BE2C (cell line): ENCODE results near the gene PRPS1L1. TPM values are rescaled to one million over a fixed set of nuclear protein-coding genes. Genes with fewer than 3 reads are reported as not detected.

Source experiments
- DNase-seq: peaks from one replicate; pipeline ENCODE4 v3.0.0-alpha.2; 2020
- H3K27me3 ChIP-seq: fragments of 250-450 bp; sonication (Bioruptor Pico); 2 replicates; pipeline ENCODE4 v1.5.1; 2020; ENCODE audit warnings: mild to moderate bottlenecking
- H3K36me3 ChIP-seq: fragments of 250-450 bp; sonication (Bioruptor Pico); 2 replicates; pipeline ENCODE4 v1.5.1; 2020; ENCODE audit warnings: mild to moderate bottlenecking
- H3K4me1 ChIP-seq: fragments of 250-450 bp; sonication (Bioruptor Pico); 2 replicates; pipeline ENCODE4 v1.5.1; 2020
- H3K4me3 ChIP-seq: 2 replicates; pipeline ENCODE4 v1.5.1; 2011; ENCODE audit warnings: low read depth, low read length
- H3K9me3 ChIP-seq: fragments of 250-450 bp; sonication (Bioruptor Pico); 2 replicates; pipeline ENCODE4 v1.5.1; 2020
- CTCF ChIP-seq: IDR thresholded peaks from 2 replicates; pipeline ENCODE4 v1.5.1; 2012; ENCODE audit warnings: mild to moderate bottlenecking, low read depth, low read length
- polyA plus RNA-seq: library from polyadenylated mRNA; unstranded; fragments of >200 nt; gene quantifications from one replicate; pipeline ENCODE4 v1.2.1, GENCODE V29; 2012; ENCODE audit warnings: low read depth, missing spikeins; ENCODE audit not compliant: insufficient read length, insufficient read depth

Gene PRPS1L1
- not detected for polyA plus RNA-seq

- peaks cover 4% of the 10 kb centered on the region; the same call in 1 of the 2 replicates for H3K27me3 ChIP-seq
- H3K9me3 ChIP-seq = no peaks in the 10 kb centered on the region
- H3K36me3 ChIP-seq = no peaks in the 10 kb centered on the region
- no peak for TF ChIP-seq CTCF
- no peak for DNase-seq
- no peaks in the 10 kb centered on the region for H3K4me1 ChIP-seq
- H3K4me3 ChIP-seq = no peak within 1 kb of the TSS
Observed at GRCh38 chr7:18027628-18028027, at the start of gene PRPS1L1. Gene PRPS1L1 (minus strand): TSS chr7:18027846.

GRCh38 chr7:18076461-18076860 lies 48.8 kb upstream of the PRPS1L1 start:
- Histone ChIP-seq H3K4me1 (no peaks in the 10 kb centered on the region), H3K36me3 (no peaks in the 10 kb centered on the region; the same call in 1 of the 2 replicates), H3K9me3 (no peaks in the 10 kb centered on the region), H3K4me3 (no peak overlapping the region), H3K27me3 (no peaks in the 10 kb centered on the region)
- TF ChIP-seq CTCF = no peak
- no peak for DNase-seq

GRCh38 chr7:18068745-18069144 lies 41.1 kb upstream of the PRPS1L1 start:
- Histone ChIP-seq H3K36me3 (no peaks in the 10 kb centered on the region), H3K4me1 (no peaks in the 10 kb centered on the region), H3K9me3 (no peaks in the 10 kb centered on the region), H3K4me3 (no peak overlapping the region), H3K27me3 (no peaks in the 10 kb centered on the region)
- no peak for DNase-seq
- no peak for TF ChIP-seq CTCF

- peak; percentile 52 for DNase-seq
Observed at GRCh38 chr7:18064242-18064838, 36.7 kb upstream of the PRPS1L1 start.

GRCh38 chr7:18063149-18063901 lies 35.7 kb upstream of the PRPS1L1 start:
- Histone ChIP-seq H3K27me3 (no peaks in the 10 kb centered on the region), H3K4me3 (no peak overlapping the region), H3K9me3 (no peaks in the 10 kb centered on the region), H3K36me3 (no peaks in the 10 kb centered on the region), H3K4me1 (no peaks in the 10 kb centered on the region)
- no peak for TF ChIP-seq CTCF
- DNase-seq = no peak

More at GRCh38 chr7:18064242-18064838, 36.7 kb upstream of the PRPS1L1 start:
- H3K36me3 ChIP-seq = no peaks in the 10 kb centered on the region
- peak; percentile 85 for TF ChIP-seq CTCF
- no peaks in the 10 kb centered on the region for H3K27me3 ChIP-seq
- H3K4me1 ChIP-seq = no peaks in the 10 kb centered on the region
- H3K4me3 ChIP-seq = no peak overlapping the region
- no peaks in the 10 kb centered on the region for H3K9me3 ChIP-seq

- H3K9me3 ChIP-seq = no peaks in the 10 kb centered on the region
- no peaks in the 10 kb centered on the region for H3K36me3 ChIP-seq
- H3K4me1 ChIP-seq = no peaks in the 10 kb centered on the region
- no peak overlapping the region for H3K4me3 ChIP-seq
- DNase-seq = no peak
- TF ChIP-seq CTCF = no peak
- peaks cover 5% of the 10 kb centered on the region; the same call in 1 of the 2 replicates for H3K27me3 ChIP-seq
Observed at GRCh38 chr7:18059171-18059570, 31.5 kb upstream of the PRPS1L1 start.
